Amniotic epithelial cell (primary cell): Measurements from ENCODE around the gene PLA2G2C.

Experiments used
- DNase-seq: peaks from one replicate; pipeline ENCODE4 v3.0.0-alpha.2; 2010; ENCODE audit warnings: low read depth

The PLA2G2C gene

DNA sequence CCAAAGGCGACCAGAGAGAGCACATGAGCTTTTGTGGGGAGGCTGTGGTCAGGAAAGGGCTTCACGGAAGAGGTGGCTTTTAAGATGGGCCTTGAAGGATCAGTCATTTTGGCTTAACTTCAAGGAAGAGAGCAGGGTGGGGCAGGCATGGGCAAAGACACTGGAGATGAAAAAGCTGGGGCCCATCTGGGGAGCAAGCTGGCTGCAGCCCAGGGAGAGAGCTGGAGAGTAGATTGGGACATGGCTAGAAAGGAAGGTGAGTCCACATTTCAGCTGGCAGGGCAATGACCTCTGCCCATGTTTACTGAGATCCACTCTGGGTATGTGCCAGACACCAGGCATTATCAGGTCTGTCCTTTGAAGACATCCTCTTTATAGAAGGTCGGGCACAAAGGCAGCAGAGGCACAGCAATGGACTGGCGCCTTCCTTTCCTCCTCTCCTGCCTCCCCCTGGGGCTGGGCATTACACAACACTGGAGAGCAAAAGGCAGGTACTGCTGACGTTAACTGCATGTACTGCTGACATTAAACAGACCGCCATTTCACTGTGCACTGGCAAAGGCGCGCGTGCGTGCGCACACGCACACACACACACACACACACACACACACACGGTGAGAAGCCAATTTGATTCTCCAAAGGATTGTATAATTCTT lies 2.6 kb downstream of the PLA2G2C start:
- DNase-seq: peak; percentile 76

- peak; percentile 29 for DNase-seq
These were observed 3.3 kb downstream of the PLA2G2C start for GRCh38 chr1:20183035-20183434.

- no peak for DNase-seq
These were observed 3.9 kb downstream of the PLA2G2C start for GRCh38 chr1:20182415-20182814.

GRCh38 chr1:20180844-20181207 lies 5.5 kb downstream of the PLA2G2C start:
- DNase-seq: no peak

DNA sequence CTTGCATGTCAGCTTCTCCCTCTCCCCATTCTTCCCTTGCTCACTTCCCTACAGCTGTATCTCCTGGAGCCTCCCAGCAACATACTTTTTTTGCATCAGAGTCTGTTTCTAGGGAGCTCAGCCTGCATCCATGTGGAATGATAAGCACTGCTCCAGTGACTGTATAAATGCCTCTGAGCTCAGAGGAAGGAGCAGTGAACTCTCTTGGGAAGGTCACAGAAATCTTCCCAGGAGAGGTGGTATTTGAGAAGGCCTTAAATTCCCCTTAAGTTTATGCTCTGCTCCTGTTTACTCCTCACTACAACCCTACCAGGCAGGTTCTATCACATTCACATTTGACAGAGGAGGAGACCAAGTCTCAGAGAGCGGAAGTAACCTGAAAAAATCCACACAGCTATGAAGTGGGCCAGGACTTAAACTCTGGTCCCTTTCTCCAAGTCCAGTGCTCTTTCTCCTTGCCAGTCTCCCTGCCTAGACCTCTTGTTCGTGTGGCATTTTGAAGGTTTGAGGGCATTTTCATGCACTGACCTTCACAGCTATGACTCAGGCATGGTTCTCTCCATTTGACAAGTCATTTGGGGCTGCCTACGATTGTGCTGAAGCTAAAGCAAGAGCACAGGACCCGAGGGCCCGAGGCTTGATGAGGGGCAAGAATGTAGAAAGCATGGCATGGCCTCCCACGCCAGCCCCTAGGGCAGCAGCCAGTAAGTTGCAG lies 6.0 kb downstream of the PLA2G2C start:
- no peak for DNase-seq

GRCh38 chr1:20179371-20180128 lies 6.8 kb downstream of the PLA2G2C start:
- DNase-seq: no peak

- no peak for DNase-seq
These were observed 7.5 kb downstream of the PLA2G2C start for GRCh38 chr1:20178634-20179370.

GRCh38 chr1:20174937-20175666 lies 11.2 kb downstream of the PLA2G2C start:
- peak; percentile 27 for DNase-seq

GRCh38 chr1:20172033-20172590 lies 14.2 kb downstream of the PLA2G2C start:
- no peak for DNase-seq

- DNase-seq: no peak
These were observed 16.4 kb downstream of the PLA2G2C start for GRCh38 chr1:20169932-20170331.

- no peak for DNase-seq
These were observed 17.5 kb downstream of the PLA2G2C start for GRCh38 chr1:20168564-20169491.

GRCh38 chr1:20167126-20167525 lies 19.2 kb downstream of the PLA2G2C start:
- DNase-seq: no peak

- peak; percentile 76 for DNase-seq
These were observed 20.3 kb downstream of the PLA2G2C start for GRCh38 chr1:20166051-20166450.

DNA sequence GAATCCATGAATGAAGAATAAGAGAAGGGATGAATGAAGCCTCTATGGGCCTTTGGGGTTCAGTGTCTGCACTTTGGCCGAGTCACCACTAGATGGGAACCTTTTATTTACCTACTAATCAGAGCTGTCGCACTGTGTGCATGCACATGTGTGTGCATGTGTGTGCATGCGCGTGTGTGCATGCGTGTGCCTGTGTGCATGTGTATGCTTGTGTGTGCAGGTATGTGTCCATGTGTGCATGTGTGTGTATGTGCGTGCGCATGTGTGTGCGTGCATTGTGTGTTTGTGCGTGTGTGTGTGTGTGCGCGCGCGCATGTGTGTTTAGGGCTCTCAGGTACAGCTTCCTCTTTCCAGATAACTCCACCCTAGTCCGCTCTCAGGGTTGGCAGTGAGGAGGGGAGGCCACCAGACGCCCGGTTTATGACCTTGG lies 20.8 kb downstream of the PLA2G2C start:
- DNase-seq: peak; percentile 18

GRCh38 chr1:20164694-20165202 lies 21.6 kb downstream of the PLA2G2C start:
- DNase-seq: peak; percentile 36

- peak; percentile 14 for DNase-seq
These were observed 26.3 kb downstream of the PLA2G2C start for GRCh38 chr1:20160034-20160433.

- DNase-seq: no peak
These were observed 27.8 kb downstream of the PLA2G2C start for GRCh38 chr1:20158358-20159070.

GRCh38 chr1:20154301-20154831 lies 32.0 kb downstream of the PLA2G2C start:
- DNase-seq: no peak

DNA sequence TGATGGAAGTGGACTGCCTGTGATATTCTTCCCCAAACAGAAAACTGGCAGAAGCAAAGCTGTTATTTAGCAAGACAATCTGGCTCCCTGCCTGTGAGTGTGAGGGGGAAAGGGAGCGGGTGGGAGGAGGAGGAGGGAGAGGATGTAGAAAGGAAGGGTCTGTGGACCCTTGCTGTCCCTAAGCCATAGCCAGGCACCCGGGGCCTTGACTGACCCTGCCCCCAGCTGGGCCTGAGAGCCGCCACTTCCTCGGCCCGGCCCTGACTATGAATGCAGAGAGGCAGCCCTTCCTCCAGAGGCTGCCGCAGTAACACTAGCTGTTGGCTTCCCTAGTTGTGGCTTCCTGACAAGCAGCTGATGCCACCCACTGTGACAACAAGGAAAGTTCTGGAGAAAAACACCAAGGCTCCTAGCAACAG lies 33.3 kb downstream of the PLA2G2C start:
- DNase-seq: no peak
